Gastroesophageal sphincter (tissue), 3 donors: ENCODE results near the gene FHL3.

Experiments used
- CTCF ChIP-seq, 4 experiments: fragments of 200-600 bp in 2 of 4; fragments of 450-650 bp in 2 of 4; sonication (generic) in 1 of 4; IDR thresholded peaks; one replicate each; pipeline ENCODE4 v1.5.1; 2017 to 2019; ENCODE audit warnings: antibody characterized with exemption in 4 of 4, mild to moderate bottlenecking in 2 of 4, moderate library complexity in 2 of 4
- EP300 ChIP-seq: sonication (generic); formaldehyde crosslinking; IDR thresholded peaks from one replicate; pipeline ENCODE4 v1.6.1; 2017; ENCODE audit warnings: antibody characterized with exemption, mild to moderate bottlenecking
- POLR2A ChIP-seq, 2 donors: fragments of 450-650 bp; IDR thresholded peaks; one replicate each; pipeline ENCODE4 v1.6.1; 2017; ENCODE audit warnings: antibody characterized with exemption in 2 of 2, mild to moderate bottlenecking in 2 of 2, moderate library complexity in 1 of 2
- POLR2AphosphoS5 ChIP-seq: sonication (generic); formaldehyde crosslinking; IDR thresholded peaks from one replicate; pipeline ENCODE4 v1.6.1; 2017; ENCODE audit warnings: antibody characterized with exemption

- TF ChIP-seq CTCF (IDR thresholded peaks at IDR 0.05) (no peak), EP300 (no peak), POLR2A (IDR thresholded peaks at IDR 0.05) (no peak), POLR2AphosphoS5 (no peak)
Observed at GRCh38 chr1:38000233-38000528, 5.1 kb downstream of the FHL3 start.
